Measurements from ENCODE around the gene CIDEC. TPM values are rescaled to one million over a fixed set of nuclear protein-coding genes. Genes with fewer than 3 reads are reported as not detected.

Gene CIDEC
- total RNA-seq, 4 donors from 2014 or later, result 1.00 to 50.5 (median 48.0) TPM

- no peaks in the 10 kb centered on the region for H3K27me3 ChIP-seq
- TF ChIP-seq POLR2AphosphoS5 (IDR thresholded peaks at IDR 0.05) (no peak), EP300 (IDR thresholded peaks at IDR 0.05; ENCODE audit: low read depth) (no peak), CTCF (IDR thresholded peaks at IDR 0.05) (no peak), POLR2A (IDR thresholded peaks at IDR 0.05) (no peak)
- no peaks in the 10 kb centered on the region for H3K4me1 ChIP-seq
- H3K9me3 ChIP-seq, result no peaks in the 10 kb centered on the region
- no peak for DNase-seq
- H3K36me3 ChIP-seq, result no peaks in the 10 kb centered on the region
- WGBS, 2 donors (ENCODE audit: low coverage in 1 of 2), result 87 to 92% methylated on average over 3 to 11 of the region's 12 CpGs
- in situ Hi-C loops (cut with MboI; ENCODE audit: low pct_ligation_motif_present in 1 of 4, low pct_unique_long_range_greater_than_20kb in 1 of 4, low sequenced_read_pairs in 3 of 4), result no loop called here
- no peak overlapping the region for H3K4me3 ChIP-seq
- intact Hi-C loops (cut with DNase I; ENCODE audit: low total_unique reads), result no loop called here
- no peak overlapping the region for H3K27ac ChIP-seq
These were observed 59.5 kb downstream of the CIDEC start for GRCh38 chr3:9820543-9820942.

GRCh38 chr3:9818666-9819335 lies 61.3 kb downstream of the CIDEC start:
- DNase-seq, result no peak
- intact Hi-C loops (cut with DNase I; ENCODE audit: low total_unique reads) (no loop called here), in situ Hi-C loops (cut with MboI; ENCODE audit: low pct_ligation_motif_present in 1 of 4, low pct_unique_long_range_greater_than_20kb in 1 of 4, low sequenced_read_pairs in 3 of 4) (no loop called here)
- no peaks in the 10 kb centered on the region for H3K4me1 ChIP-seq
- H3K36me3 ChIP-seq, result no peaks in the 10 kb centered on the region
- no peak overlapping the region for H3K27ac ChIP-seq
- no peaks in the 10 kb centered on the region for H3K27me3 ChIP-seq
- no peak overlapping the region for H3K4me3 ChIP-seq
- TF ChIP-seq EP300 (IDR thresholded peaks at IDR 0.05; ENCODE audit: low read depth), result no peak
- TF ChIP-seq POLR2A (IDR thresholded peaks at IDR 0.05), result no peak
- TF ChIP-seq CTCF (IDR thresholded peaks at IDR 0.05), result no peak
- TF ChIP-seq POLR2AphosphoS5 (IDR thresholded peaks at IDR 0.05), result no peak
- WGBS, 2 donors (ENCODE audit: low coverage in 1 of 2), result 94 to 100% methylated on average over 4 to 6 of the region's 7 CpGs
- no peaks in the 10 kb centered on the region for H3K9me3 ChIP-seq

DNA sequence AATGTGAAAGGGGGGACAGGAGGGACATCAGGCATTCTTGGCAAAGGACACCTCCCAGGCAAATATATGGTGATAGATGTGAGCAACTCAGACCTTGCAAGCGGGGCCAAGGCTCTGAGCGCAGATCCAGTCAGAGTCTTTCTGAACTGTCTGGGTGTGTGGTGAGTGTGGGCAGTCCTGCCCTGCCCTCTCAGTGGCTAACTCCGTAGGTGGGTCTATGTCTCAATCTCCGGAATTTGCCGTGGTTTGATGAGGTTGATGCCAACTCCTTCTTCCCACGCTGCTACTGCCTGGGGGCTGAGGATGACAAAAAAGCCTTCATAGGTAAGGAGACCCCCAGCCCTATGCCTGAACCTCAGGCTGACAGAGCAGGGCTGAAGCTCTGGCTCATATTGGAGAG lies 62.6 kb downstream of the CIDEC start:
- H3K4me3 ChIP-seq, result no peak overlapping the region
- H3K9me3 ChIP-seq, result no peaks in the 10 kb centered on the region
- 98% methylated on average over 6 of the region's 6 CpGs; no CpG with 5 or more reads in 1 of the 2 donors for WGBS, 2 donors (ENCODE audit: low coverage in 1 of 2)
- TF ChIP-seq POLR2AphosphoS5 (IDR thresholded peaks at IDR 0.05) (no peak), POLR2A (IDR thresholded peaks at IDR 0.05) (no peak), CTCF (IDR thresholded peaks at IDR 0.05) (no peak), EP300 (IDR thresholded peaks at IDR 0.05; ENCODE audit: low read depth) (no peak)
- no peaks in the 10 kb centered on the region for H3K36me3 ChIP-seq
- no peaks in the 10 kb centered on the region for H3K4me1 ChIP-seq
- intact Hi-C loops (cut with DNase I; ENCODE audit: low total_unique reads) (no loop called here), in situ Hi-C loops (cut with MboI; ENCODE audit: low pct_ligation_motif_present in 1 of 4, low pct_unique_long_range_greater_than_20kb in 1 of 4, low sequenced_read_pairs in 3 of 4) (no loop called here)
- DNase-seq, result no peak
- H3K27me3 ChIP-seq, result no peaks in the 10 kb centered on the region
- H3K27ac ChIP-seq, result no peak overlapping the region

Small RNA genes within 50 kb of the gene (small RNA-seq; reads per million reads assigned to genes)
- gene RNU6-882P, result 0 reads per million in 4 donors

Other genes with a start within 250 kb of the CIDEC start
- gene MTMR14, start 230.7 kb downstream of the CIDEC start, total RNA-seq, result 10 to 100 TPM; 34.5 to 43.4 (median 40.4) TPM
- gene CPNE9, start 176.4 kb downstream of the CIDEC start, total RNA-seq, result not detected
- 10 to 100 TPM in 3 of 4 donors, 1 to 10 TPM in 1; 9.4 to 18.7 (median 14.9) TPM for gene BRPF1, start 148.5 kb downstream of the CIDEC start, total RNA-seq
- gene OGG1, start 130.3 kb downstream of the CIDEC start, total RNA-seq, result 10 to 100 TPM; 27.8 to 69.5 (median 39.7) TPM
- 10 to 100 TPM in 3 of 4 donors, 1 to 10 TPM in 1; 5.6 to 45.0 (median 15.6) TPM for gene CAMK1, start 110.3 kb downstream of the CIDEC start, total RNA-seq
- gene TADA3, start 87.8 kb downstream of the CIDEC start, total RNA-seq, result 100 to 1,000 TPM in 2 of 4 donors, 10 to 100 TPM in 2; 53.7 to 504 (median 92.0) TPM
- 100 to 1,000 TPM; 104 to 189 (median 143) TPM for gene ARPC4, start 87.2 kb downstream of the CIDEC start, total RNA-seq
- 100 to 1,000 TPM in 2 of 4 donors, 10 to 100 TPM in 2; 47.4 to 352 (median 154) TPM for gene TTLL3, start 70.0 kb downstream of the CIDEC start, total RNA-seq
- 10 to 100 TPM; 34.1 to 78.0 (median 43.9) TPM for gene RPUSD3, start 36.2 kb downstream of the CIDEC start, total RNA-seq
- gene JAGN1, start 10.4 kb upstream of the CIDEC start, total RNA-seq, result 10 to 100 TPM in 3 of 4 donors, 1 to 10 TPM in 1; 5.8 to 73.0 (median 28.5) TPM
- 100 to 1,000 TPM in 2 of 4 donors, 10 to 100 TPM in 2; 81.5 to 178 (median 108) TPM for gene IL17RE, start 22.6 kb upstream of the CIDEC start, total RNA-seq
- gene IL17RC, start 36.8 kb upstream of the CIDEC start, total RNA-seq, result 10 to 100 TPM; 61.1 to 74.4 (median 67.1) TPM
- gene CRELD1, start 53.6 kb upstream of the CIDEC start, total RNA-seq, result 10 to 100 TPM in 3 of 4 donors, 1 to 10 TPM in 1; 7.1 to 36.8 (median 18.9) TPM
- 1 to 10 TPM in 3 of 4 donors, under 1 TPM in 1; 0.20 to 3.0 (median 1.6) TPM for gene PRRT3, start 72.2 kb upstream of the CIDEC start, total RNA-seq
- gene EMC3, start 106.6 kb upstream of the CIDEC start, total RNA-seq, result 10 to 100 TPM in 3 of 4 donors, 1 to 10 TPM in 1; 9.7 to 39.2 (median 23.5) TPM
- gene FANCD2, start 146.2 kb upstream of the CIDEC start, total RNA-seq, result 10 to 100 TPM in 1 of 4 donors, 1 to 10 TPM in 2, under 1 TPM in 1; 0.80 to 43.0 (median 4.9) TPM
- not detected for gene FANCD2OS, start 228.0 kb upstream of the CIDEC start, total RNA-seq
- gene BRK1, start 235.4 kb upstream of the CIDEC start, total RNA-seq, result 10 to 100 TPM; 37.0 to 88.8 (median 72.5) TPM